ENCODE measurements around the gene TMEM204.

DNA sequence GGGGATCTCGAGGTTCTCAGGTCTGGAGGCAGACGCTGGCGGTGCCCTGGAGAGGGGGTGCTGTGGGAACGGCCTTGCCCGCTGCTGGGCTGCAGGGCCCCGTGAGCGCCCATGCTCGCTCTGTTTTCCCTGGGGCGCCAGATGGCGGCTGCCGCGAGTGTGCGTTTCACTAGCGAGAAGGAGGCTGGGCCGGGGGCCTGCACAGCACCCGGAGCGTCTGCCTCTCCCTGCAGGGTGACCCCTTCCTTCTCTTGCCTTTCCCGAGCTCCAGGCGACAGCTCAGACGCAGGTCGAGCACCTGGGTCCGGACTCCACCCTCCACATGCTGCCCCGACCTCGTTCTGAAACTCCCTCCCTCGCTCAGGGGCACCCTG lies 37.6 kb upstream of the TMEM204 start:
- TF ChIP-seq, protein P1, sequence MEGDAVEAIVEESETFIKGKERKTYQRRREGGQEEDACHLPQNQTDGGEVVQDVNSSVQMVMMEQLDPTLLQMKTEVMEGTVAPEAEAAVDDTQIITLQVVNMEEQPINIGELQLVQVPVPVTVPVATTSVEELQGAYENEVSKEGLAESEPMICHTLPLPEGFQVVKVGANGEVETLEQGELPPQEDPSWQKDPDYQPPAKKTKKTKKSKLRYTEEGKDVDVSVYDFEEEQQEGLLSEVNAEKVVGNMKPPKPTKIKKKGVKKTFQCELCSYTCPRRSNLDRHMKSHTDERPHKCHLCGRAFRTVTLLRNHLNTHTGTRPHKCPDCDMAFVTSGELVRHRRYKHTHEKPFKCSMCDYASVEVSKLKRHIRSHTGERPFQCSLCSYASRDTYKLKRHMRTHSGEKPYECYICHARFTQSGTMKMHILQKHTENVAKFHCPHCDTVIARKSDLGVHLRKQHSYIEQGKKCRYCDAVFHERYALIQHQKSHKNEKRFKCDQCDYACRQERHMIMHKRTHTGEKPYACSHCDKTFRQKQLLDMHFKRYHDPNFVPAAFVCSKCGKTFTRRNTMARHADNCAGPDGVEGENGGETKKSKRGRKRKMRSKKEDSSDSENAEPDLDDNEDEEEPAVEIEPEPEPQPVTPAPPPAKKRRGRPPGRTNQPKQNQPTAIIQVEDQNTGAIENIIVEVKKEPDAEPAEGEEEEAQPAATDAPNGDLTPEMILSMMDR (IDR thresholded peaks at IDR 0.05): no peak
- no peak for TF ChIP-seq POLR2A (IDR thresholded peaks at IDR 0.05)

All from lower leg skin (tissue), 3 donors.